Osteocyte (in vitro differentiated cells): ENCODE measurements around the gene UTP14C. TPM values are rescaled to one million over a fixed set of nuclear protein-coding genes. Genes with fewer than 3 reads are reported as not detected.

ENCODE experiments used
- DNase-seq: peaks from one replicate; pipeline ENCODE4 v3.0.0; 2021; ENCODE audit warnings: mixed read lengths; ENCODE audit not compliant: unreplicated experiment; ENCODE audit errors: extremely low spot score
- H3K27ac Mint-ChIP-seq: one replicate; pipeline ENCODE4 v1.8.0; 2021; ENCODE audit warnings: mild to moderate bottlenecking, mixed read lengths; ENCODE audit not compliant: unreplicated experiment
- H3K27me3 Mint-ChIP-seq: one replicate; pipeline ENCODE4 v1.8.0; 2021; ENCODE audit warnings: mixed read lengths; ENCODE audit not compliant: unreplicated experiment
- H3K36me3 Mint-ChIP-seq: one replicate; pipeline ENCODE4 v1.8.0; 2021; ENCODE audit warnings: mixed read lengths; ENCODE audit not compliant: unreplicated experiment
- H3K4me1 Mint-ChIP-seq: one replicate; pipeline ENCODE4 v1.8.0; 2021; ENCODE audit warnings: mixed read lengths; ENCODE audit not compliant: unreplicated experiment
- H3K4me3 Mint-ChIP-seq: one replicate; pipeline ENCODE4 v1.8.0; 2021; ENCODE audit warnings: mild to moderate bottlenecking, moderate library complexity, mixed read lengths; ENCODE audit not compliant: unreplicated experiment
- H3K9me3 Mint-ChIP-seq: one replicate; pipeline ENCODE4 v1.8.0; 2021; ENCODE audit warnings: mixed read lengths; ENCODE audit not compliant: unreplicated experiment
- CTCF ChIP-seq: fragments of 200-600 bp; sonication (generic); IDR thresholded peaks from 2 replicates; pipeline ENCODE4 v1.5.0; 2021; ENCODE audit warnings: antibody characterized with exemption, mild to moderate bottlenecking, moderate library complexity
- total RNA-seq: library from RNA; stranded (reverse); gene quantifications from 2 replicates; pipeline ENCODE4 v1.2.1, GENCODE V29; 2021

Gene UTP14C
- total RNA-seq, 1 donor from 2014 or later = 24.2 TPM

GRCh38 chr13:52070929-52071523 lies 46.5 kb downstream of the UTP14C start:
- Mint-ChIP-seq H3K36me3 (no peaks in the 10 kb centered on the region), H3K27me3 (peaks cover 14% of the 10 kb centered on the region), H3K4me1 (no peaks in the 10 kb centered on the region), H3K9me3 (peaks cover 26% of the 10 kb centered on the region), H3K4me3 (no peak overlapping the region), H3K27ac (no peak overlapping the region)
- peak; percentile 27 for TF ChIP-seq CTCF
- no peak for DNase-seq

Other genes with a start within 250 kb of the UTP14C start
- 9.2 and 9.3 TPM in 2 replicates for gene DHRS12, start 220.5 kb upstream of the UTP14C start, total RNA-seq
- not detected in 2 replicates for gene TMEM272, start 179.5 kb upstream of the UTP14C start, total RNA-seq
- gene CCDC70, start 162.7 kb upstream of the UTP14C start, total RNA-seq = not detected in 2 replicates
- 8.6 and 10.4 TPM in 2 replicates for gene ATP7B, start 13.2 kb upstream of the UTP14C start, total RNA-seq
- gene ALG11, start 12.3 kb upstream of the UTP14C start, total RNA-seq = 41.9 and 49.1 TPM in 2 replicates
- gene NEK5, start 104.4 kb downstream of the UTP14C start, total RNA-seq = 0.40 TPM in 1 of 2 replicates, not detected in the other
- gene NEK3, start 134.9 kb downstream of the UTP14C start, total RNA-seq = 19.9 and 23.6 TPM in 2 replicates